Tongue (tissue), 2 donors: ENCODE data around the gene CREB5. TPM values are rescaled to one million over a fixed set of nuclear protein-coding genes. Genes with fewer than 3 reads are reported as not detected.
"Not testable (repeated sequence)": the region's sequence is repeated elsewhere in the genome, so short reads cannot be mapped to it uniquely, and the experiment has no call there.

Experiments
- DNase-seq: peaks from one replicate; pipeline ENCODE4 v3.0.0-alpha.2; 2015
- total RNA-seq: library from RNA; depleted of rRNA; stranded (reverse); fragments of >200 nt; gene quantifications from one replicate; pipeline ENCODE4 v1.2.3, GENCODE V29; 2014

CREB5 gene
- 30.5 TPM for total RNA-seq

GRCh38 chr7:28411876-28412662 lies at the start of gene CREB5:
Gene CREB5, plus strand, starts transcription at chr7:28412518. Its CDS starts 397 bp downstream, at chr7:28412915.
- DNase-seq, result peak; percentile 79

- DNase-seq, result no peak
Measured at GRCh38 chr7:28362812-28363211, 49.5 kb upstream of the CREB5 start.

- no peak for DNase-seq
Measured at GRCh38 chr7:28364082-28364481, 48.2 kb upstream of the CREB5 start.

- DNase-seq, result no peak
Measured at GRCh38 chr7:28369523-28369922, 42.8 kb upstream of the CREB5 start.

- DNase-seq, result no peak
Measured at GRCh38 chr7:28371846-28372245, 40.5 kb upstream of the CREB5 start.

GRCh38 chr7:28373990-28374389 lies 38.3 kb upstream of the CREB5 start:
- no peak for DNase-seq

GRCh38 chr7:28375729-28376128 lies 36.6 kb upstream of the CREB5 start:
- DNase-seq, result no peak

GRCh38 chr7:28376634-28377033 lies 35.7 kb upstream of the CREB5 start:
- DNase-seq, result no peak

- no peak for DNase-seq
Measured at GRCh38 chr7:28378574-28379149, 33.7 kb upstream of the CREB5 start.

- peak; percentile 48 for DNase-seq
Measured at GRCh38 chr7:28381466-28381865, 30.9 kb upstream of the CREB5 start.

GRCh38 chr7:28382144-28382543 lies 30.2 kb upstream of the CREB5 start:
- no peak for DNase-seq

- no peak for DNase-seq
Measured at GRCh38 chr7:28383975-28384374, 28.3 kb upstream of the CREB5 start.

- peak; percentile 88 for DNase-seq
Measured at GRCh38 chr7:28389504-28390395, 22.6 kb upstream of the CREB5 start.

GRCh38 chr7:28390426-28390825 lies 21.9 kb upstream of the CREB5 start:
- DNase-seq, result no peak

- no peak for DNase-seq
Measured at GRCh38 chr7:28392289-28392688, 20.0 kb upstream of the CREB5 start.

- DNase-seq, result no peak
Measured at GRCh38 chr7:28395404-28395803, 16.9 kb upstream of the CREB5 start.

GRCh38 chr7:28395831-28396230 lies 16.5 kb upstream of the CREB5 start:
- peak; percentile 62 for DNase-seq

GRCh38 chr7:28397141-28397540 lies 15.2 kb upstream of the CREB5 start:
- no peak for DNase-seq

- DNase-seq, result no peak
Measured at GRCh38 chr7:28400838-28401360, 11.4 kb upstream of the CREB5 start.

GRCh38 chr7:28401567-28401966 lies 10.8 kb upstream of the CREB5 start:
- DNase-seq, result not testable (repeated sequence)

- no peak for DNase-seq
Measured at GRCh38 chr7:28405662-28406061, 6.7 kb upstream of the CREB5 start.

GRCh38 chr7:28406192-28406591 lies 6.1 kb upstream of the CREB5 start:
- no peak for DNase-seq

GRCh38 chr7:28407651-28408050 lies 4.7 kb upstream of the CREB5 start:
- DNase-seq, result peak; percentile 50
